DLD1 (cell line): ENCODE results near the gene DNTT.

ENCODE experiments used
- in situ Hi-C: cut with HindIII; loops from 2 replicates; pipeline ENCODE4 v1.10.0; 2017; ENCODE audit warnings: low sequenced_read_pairs

Gene DNTT

DNA sequence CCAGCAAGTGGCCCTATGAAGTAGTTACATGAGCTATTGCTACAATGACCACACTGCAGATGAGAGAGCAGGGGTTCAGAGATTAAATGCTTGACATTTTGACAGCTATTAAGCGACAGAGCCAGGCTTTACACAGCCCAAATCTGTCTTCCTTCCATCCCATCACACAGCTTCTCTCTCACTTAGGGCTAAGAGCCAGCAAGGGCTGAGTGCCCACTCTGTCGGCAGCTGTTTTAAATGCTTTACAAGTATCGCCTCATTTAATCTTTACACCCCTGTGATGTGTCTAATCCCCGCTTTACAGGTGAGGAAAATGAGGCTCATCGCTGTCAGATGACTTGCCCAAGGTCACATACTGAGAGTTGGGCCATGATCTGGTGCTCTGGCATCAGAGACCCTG is 69.8 kb downstream of the DNTT start:
- in situ Hi-C loops = no loop called here

- in situ Hi-C loops = no loop called here
Measured at GRCh38 chr10:96374639-96374984, 70.4 kb downstream of the DNTT start.

DNA sequence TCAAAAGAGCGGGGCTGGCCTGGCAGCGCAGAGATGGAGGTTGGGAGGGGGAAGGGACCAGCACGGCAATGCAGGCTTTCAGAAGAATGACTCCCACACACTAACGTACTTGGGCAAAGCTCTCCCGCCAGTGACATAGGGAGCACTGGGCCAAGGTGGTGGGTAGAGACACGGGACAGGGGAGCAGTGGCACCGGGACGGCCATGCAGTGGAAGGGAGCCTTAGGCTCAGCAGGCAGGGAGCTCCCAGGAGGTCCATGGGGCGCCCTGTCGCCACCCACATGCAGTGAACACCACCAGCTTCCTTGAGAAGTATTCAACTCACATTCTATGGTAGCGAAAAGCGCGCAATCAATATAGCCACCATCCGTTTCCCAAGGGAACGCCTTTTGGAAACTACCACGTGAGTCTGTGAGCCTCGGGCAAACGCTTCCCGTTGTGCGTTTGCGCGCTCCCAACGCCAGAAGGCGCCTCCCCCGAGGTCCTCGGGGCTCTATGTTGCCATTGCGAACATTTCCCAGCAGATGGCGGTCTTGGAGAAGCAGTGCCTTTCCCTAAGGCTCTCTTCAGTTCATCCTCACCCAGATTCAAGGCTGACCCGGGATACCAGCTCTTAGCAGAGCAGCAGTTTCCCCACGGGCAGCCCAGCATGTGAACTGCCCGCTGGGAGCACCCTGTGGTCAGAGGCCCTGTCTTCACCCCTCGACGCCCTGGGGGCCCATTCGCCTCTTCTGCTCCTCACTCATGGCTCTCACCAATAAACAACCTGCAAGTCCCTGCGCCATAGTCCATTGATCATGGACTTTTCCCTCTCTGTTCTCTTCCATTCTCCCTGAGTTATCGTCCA is 71.0 kb downstream of the DNTT start:
- in situ Hi-C loops = no loop called here

DNA sequence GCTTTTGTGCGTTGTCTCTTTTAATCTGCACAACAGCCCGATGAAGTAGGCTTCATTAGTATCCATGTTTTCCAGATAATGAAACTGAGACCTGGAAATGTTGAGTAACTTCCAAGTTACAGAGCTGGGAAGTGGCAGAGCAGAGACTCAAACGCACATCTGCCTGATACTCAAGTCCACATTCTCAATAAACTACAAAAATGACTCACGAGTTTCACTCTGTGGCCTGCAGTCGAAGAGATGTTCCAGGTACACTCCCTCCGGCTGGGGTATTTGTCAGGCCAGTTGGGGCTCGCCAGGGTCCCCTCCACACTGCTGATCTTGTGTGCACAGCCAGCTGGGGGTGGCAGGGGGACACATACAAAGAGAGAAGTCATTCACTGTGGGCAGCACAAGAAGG is 72.2 kb downstream of the DNTT start:
- in situ Hi-C loops = no loop called here

- in situ Hi-C loops = no loop called here
Measured at GRCh38 chr10:96377816-96378294, 73.6 kb downstream of the DNTT start.

DNA sequence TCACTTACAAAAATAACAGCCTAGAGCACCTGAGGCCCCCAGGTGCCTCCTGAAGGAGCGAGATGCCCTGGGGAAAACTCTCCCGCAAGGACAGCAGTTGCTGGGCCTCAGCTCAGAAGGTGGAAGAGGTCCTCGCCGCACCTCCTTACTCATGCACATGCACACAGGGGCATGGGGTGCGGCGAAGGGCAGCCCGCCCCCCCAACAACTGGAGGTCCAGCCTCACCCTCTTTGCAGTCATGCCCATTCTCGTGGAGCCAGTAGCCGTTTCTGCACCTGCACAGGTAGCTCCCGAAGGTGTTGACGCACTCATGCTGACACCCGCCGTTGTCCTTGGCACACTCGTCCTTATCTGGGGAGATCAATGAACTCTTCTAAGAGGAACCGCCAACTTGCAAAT is 74.5 kb downstream of the DNTT start:
- in situ Hi-C loops = no loop called here

DNA sequence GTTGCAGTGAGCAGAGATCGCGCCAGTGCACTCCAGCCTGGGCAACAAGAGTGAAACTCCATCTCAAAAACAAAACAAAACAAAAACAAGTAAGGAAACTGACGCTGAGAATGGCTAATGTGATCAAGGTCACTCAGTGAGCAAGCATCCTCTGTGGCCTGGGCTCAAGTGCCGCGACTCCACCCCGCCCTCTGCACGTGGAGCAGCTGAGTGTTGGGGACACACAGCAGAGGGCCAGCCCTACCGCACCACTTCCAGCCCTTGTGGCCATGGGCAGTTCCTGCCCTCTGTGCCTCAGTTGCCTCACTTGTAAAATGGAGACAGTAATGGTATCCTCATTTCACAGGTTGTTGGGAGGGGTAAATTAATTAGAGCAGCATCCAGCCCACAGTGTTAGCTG is 75.5 kb downstream of the DNTT start:
- in situ Hi-C loops = no loop called here

- in situ Hi-C loops = no loop called here
Measured at GRCh38 chr10:96380821-96381220, 76.6 kb downstream of the DNTT start.

DNA sequence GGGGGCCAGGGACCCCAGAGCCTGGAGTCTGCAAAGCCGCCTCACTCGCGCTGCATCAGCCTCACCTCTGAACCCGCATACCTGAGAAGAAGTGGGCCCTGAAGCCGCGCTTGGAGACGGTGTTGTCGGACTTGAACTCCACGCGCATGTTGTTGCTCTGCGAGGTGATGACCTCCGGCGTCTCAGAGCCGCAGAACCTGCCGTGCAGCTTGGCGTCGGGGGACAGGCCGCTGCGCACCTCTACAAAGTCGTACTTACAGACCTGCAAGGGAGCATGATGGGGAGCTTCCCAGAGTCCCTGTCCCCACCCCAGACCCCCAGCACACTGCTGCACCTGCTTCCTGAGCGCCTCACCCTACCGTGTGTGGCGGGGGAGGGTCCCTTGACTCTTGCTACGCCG is 80.3 kb downstream of the DNTT start:
- in situ Hi-C loops = no loop called here

- in situ Hi-C loops = no loop called here
Measured at GRCh38 chr10:96387161-96387560, 82.9 kb downstream of the DNTT start.

- in situ Hi-C loops = no loop called here
Measured at GRCh38 chr10:96387601-96388000, 83.4 kb downstream of the DNTT start.
